PFSK-1 (cell line): ENCODE results near the gene ATP2B2.

Source experiments
- POLR2AphosphoS5 ChIP-seq: IDR thresholded peaks from 2 replicates; pipeline ENCODE4 v1.6.1; 2012; ENCODE audit warnings: low read depth, mild to moderate bottlenecking, control low read depth, low read length, moderate library complexity
- REST ChIP-seq, 2 experiments: IDR thresholded peaks; 2 replicates each; pipeline versions ENCODE4 v1.6.1 to v1.8.0; 2011 to 2012; ENCODE audit warnings: low read depth in 2 of 2, low read length in 2 of 2, control low read depth in 1 of 2, inconsistent platforms in 1 of 2, mild to moderate bottlenecking in 1 of 2, moderate library complexity in 1 of 2; ENCODE audit not compliant: insufficient read depth in 1 of 2
- SIN3A ChIP-seq: IDR thresholded peaks from 2 replicates; pipeline ENCODE4 v1.6.1; 2012; ENCODE audit warnings: mild to moderate bottlenecking, low read length, moderate library complexity, borderline replicate concordance; ENCODE audit not compliant: insufficient read depth

GRCh38 chr3:10391391-10391790 is 114.0 kb downstream of the ATP2B2 start:
- TF ChIP-seq REST (IDR thresholded peaks at IDR 0.05; ENCODE audit: insufficient read depth in 1 of 2, low read depth in 2 of 2, low read length in 2 of 2) (no peak), SIN3A (no peak), POLR2AphosphoS5 (no peak)
